ENCODE data around the gene MSANTD7.

DNA sequence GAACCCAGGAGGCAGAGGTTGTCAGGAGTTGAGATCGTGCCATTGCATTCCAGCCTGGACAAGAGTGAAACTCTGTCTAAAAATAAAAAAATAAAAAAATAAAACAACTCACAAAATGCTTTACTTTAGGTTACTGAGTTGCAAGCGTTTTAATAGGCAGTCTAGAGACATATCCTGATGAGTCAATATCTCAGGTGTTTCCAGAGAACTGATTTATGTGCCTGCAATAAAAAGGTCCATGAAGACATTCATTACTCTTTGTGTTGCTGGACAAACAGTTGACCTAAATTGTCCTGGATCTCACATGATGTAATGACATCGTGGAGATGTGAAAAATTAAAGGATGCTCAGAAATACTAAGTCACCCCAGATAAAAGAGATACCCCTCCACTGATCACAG lies 31.8 kb upstream of the MSANTD7 start:
- TF ChIP-seq POU2F2 (IDR thresholded peaks at IDR 0.05; ENCODE audit: low read depth, low read length) (no peak), SPI1 (IDR thresholded peaks at IDR 0.05; ENCODE audit: low read depth, low read length) (no peak), POLR2A (IDR thresholded peaks at IDR 0.05; ENCODE audit: low read depth, low read length) (no peak)
